GM12872 (cell line): ENCODE data around the gene FAM229B.

Experiments
- TF ChIP-seq, protein P1 (sequence below): IDR thresholded peaks from 3 replicates; pipeline ENCODE4 v1.5.1; 2011; ENCODE audit warnings: low read depth, mild to moderate bottlenecking, low read length, moderate library complexity; ENCODE audit not compliant: insufficient read depth

Gene FAM229B

DNA sequence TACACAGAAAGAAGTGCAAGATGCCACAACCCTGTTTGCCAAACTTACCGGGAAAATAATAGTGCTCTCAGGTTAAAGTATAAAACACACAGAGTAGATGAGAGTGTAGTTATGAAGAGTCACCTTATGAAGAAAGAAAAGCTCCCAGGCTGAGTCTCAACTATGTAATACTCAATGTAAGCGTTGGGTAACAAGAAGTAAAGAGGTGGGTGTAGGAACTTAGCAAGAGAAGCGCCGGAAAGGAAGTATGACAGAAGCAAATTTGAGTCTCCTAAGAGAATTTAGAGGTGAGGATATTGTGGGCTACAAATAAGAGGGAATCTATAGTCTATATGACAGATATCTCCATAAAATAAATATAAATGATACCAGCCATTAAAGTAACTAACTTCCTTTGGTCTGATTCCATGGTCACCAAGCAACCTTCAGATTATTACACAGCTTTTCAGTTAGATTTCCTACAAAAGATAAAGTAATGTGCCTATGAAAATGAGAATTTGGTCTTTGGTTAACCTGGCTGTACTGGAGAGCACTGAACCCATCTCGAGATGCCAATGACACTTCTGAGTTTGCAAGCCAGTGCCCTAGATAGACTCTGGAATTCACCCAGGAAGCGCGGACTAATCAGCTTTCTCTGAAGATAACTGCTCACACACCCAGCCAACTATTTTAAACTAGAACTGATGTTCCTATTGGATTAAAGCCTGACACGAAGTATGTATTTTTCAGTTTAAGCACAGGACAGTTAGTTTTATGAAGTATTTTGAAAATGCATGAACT, 1.9 kb upstream of the FAM229B start:
- TF ChIP-seq, protein P1, sequence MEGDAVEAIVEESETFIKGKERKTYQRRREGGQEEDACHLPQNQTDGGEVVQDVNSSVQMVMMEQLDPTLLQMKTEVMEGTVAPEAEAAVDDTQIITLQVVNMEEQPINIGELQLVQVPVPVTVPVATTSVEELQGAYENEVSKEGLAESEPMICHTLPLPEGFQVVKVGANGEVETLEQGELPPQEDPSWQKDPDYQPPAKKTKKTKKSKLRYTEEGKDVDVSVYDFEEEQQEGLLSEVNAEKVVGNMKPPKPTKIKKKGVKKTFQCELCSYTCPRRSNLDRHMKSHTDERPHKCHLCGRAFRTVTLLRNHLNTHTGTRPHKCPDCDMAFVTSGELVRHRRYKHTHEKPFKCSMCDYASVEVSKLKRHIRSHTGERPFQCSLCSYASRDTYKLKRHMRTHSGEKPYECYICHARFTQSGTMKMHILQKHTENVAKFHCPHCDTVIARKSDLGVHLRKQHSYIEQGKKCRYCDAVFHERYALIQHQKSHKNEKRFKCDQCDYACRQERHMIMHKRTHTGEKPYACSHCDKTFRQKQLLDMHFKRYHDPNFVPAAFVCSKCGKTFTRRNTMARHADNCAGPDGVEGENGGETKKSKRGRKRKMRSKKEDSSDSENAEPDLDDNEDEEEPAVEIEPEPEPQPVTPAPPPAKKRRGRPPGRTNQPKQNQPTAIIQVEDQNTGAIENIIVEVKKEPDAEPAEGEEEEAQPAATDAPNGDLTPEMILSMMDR: no peak

DNA sequence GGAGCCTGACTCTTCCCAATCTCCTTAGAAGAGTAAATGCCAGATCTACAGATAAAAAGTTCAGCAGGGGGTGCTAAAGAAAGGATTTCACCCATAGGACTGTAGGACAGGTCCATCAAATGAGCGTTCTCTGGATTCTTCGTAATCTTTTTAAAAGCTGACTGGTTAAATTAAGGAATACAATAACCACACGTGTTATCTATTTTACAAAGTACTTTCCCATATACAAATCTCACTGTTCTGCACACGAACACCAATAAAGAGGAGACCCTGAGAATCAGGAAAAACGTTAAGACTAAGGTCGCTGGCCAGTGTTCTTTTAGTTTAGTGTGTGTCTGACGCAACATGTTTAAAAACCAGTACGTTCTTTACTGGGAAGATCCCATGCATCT, 651 bp upstream of the FAM229B start:
- TF ChIP-seq, protein P1: peak; percentile 28; the same call in 1 of the 3 replicates

DNA sequence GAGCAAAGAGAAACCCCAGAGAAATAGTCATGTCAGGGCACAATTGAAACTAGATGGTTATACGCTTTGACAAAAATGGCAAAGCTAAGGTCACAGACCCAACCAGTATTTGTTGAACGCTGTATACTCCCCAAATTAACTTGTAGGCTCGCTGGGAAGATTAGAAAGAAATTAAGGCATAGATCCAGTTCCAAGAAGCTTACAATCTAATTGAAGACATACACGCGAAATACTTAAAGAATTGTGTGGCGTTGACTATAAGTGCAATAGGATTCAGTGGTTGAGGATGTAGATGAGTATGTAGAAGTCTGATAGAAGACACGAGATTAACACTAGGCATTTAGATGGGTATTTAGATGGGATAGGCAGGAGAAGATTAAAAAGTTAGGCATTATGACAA, 525 bp downstream of the FAM229B start:
- TF ChIP-seq, protein P1: no peak

DNA sequence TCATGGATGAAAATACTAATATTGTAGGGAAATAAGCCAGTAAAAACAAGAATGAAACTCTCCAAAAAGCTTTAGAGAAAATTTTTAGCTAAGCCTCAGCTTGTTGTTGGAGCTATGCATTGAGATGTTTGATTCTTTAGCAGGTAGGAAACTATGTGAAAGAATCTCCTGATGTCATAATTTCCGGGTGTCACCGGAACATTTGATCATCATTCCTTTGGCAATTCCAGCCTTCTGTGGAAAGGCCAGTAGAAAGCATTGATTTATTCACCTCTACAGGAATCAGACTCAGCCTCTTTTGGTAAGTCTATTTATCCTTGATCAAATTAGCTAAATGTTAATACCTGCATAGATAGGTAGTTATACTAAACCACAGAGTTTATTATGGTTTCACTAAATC, 9.5 kb downstream of the FAM229B start:
- TF ChIP-seq, protein P1: no peak

DNA sequence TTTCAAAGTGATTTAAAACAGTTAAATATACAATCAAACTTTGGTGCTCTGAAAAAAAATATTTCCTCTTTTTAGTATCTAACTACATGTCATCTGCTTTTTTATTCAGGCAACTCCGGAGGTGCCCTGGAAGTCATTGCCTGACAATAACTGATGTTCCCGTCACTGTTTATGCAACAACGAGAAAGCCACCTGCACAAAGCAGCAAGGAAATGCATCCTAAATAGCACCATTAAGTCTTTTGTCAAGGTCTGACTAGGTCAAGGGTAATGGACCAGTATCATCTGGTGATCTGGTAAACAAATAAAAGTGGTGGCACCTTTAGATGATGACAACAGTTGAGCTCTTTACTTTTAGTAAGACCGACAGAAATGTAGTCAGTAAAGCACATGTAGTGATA, 13.2 kb downstream of the FAM229B start:
- TF ChIP-seq, protein P1: no peak

DNA sequence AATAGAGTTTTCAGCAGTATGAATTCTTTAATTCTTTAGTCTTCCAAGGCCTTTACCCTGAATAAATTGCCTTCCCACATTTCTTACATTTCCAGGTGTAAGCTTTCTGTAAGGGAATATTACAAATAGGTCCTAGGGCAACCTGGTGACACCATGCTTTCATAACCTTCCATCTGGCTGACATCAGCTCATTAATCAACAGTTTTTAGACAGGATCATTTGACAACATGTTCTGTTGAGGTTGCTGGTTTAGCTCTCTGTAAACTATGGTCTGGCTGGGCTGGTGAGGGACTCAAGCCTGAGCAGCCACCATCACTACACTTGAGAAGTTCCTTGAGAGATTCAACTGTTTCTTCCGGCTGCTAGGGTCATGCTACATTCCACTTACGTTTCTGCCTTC, 19.2 kb downstream of the FAM229B start:
- TF ChIP-seq, protein P1: no peak

DNA sequence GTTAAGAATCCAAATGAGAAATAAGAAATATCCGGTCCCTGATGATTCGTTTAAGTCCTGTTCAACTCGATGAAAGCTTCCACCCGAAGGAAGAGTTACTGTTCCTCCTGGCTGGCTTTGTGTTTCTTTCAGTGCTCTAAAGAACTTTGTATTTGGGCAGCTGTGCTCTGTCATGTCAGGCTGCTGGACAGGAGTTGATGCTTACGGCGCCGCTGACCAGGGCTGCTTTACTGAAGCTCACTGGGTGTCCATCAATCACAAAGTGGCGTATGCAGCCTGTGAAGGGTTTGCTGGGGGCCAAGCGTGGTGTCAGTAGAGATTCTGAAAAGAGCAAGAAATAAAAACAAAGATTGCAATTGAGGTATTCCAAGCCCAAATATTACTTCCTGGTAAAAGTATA, 21.9 kb downstream of the FAM229B start:
- TF ChIP-seq, protein P1: no peak

DNA sequence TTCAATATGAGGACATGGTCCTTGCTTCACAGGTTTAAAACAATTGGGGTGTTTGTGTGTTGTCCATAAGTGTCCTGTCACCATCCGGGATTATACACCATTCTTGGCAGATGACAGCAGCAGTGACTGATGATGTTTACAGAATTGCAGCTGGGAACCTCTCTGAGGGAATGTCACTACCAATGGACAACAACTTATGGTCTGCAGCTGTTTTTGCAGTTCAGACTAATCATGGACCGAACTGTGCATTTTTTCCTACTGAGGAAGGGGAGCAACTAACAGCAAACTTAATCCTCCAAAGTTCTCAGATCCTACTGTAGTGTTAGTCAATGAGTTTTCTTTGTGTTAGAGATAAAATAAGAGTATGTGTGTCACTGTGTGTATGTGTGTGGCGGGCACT, 26.0 kb downstream of the FAM229B start:
- TF ChIP-seq, protein P1: no peak
